GM11168 (cell line): Measurements from ENCODE around the gene LUM.

Experiments
- in situ Hi-C: fragments of 300-500 bp; cut with MboI; formaldehyde crosslinking; loops from one replicate; pipeline ENCODE4 v1.12.0; 2022; ENCODE audit warnings: low sequenced_read_pairs; ENCODE audit not compliant: unreplicated experiment

LUM gene

GRCh38 chr12:91078501-91078900, 32.8 kb downstream of the LUM start:
- in situ Hi-C loops: no loop called here

GRCh38 chr12:91077228-91077954, 33.9 kb downstream of the LUM start:
- in situ Hi-C loops: no loop called here

- in situ Hi-C loops: no loop called here
Observed at GRCh38 chr12:91074851-91075250, 36.4 kb downstream of the LUM start.

- in situ Hi-C loops: no loop called here
Observed at GRCh38 chr12:91074154-91074709, 37.1 kb downstream of the LUM start.

GRCh38 chr12:91073426-91073825, 37.9 kb downstream of the LUM start:
- in situ Hi-C loops: no loop called here

- in situ Hi-C loops: no loop called here
Observed at GRCh38 chr12:91072931-91073330, 38.4 kb downstream of the LUM start.

GRCh38 chr12:91070936-91071335, 40.4 kb downstream of the LUM start:
- in situ Hi-C loops: no loop called here

- in situ Hi-C loops: no loop called here
Observed at GRCh38 chr12:91065396-91065795, 45.9 kb downstream of the LUM start.

GRCh38 chr12:91064640-91065039, 46.7 kb downstream of the LUM start:
- in situ Hi-C loops: no loop called here

- in situ Hi-C loops: no loop called here
Observed at GRCh38 chr12:91061091-91061490, 50.2 kb downstream of the LUM start.

- in situ Hi-C loops: no loop called here
Observed at GRCh38 chr12:91059211-91059610, 52.1 kb downstream of the LUM start.

GRCh38 chr12:91058786-91059185, 52.5 kb downstream of the LUM start:
- in situ Hi-C loops: no loop called here

- in situ Hi-C loops: no loop called here
Observed at GRCh38 chr12:91057368-91058165, 53.7 kb downstream of the LUM start, which contains the start of gene KERA. Gene KERA (minus strand): TSS chr12:91058024. CDS start chr12:91056281, 1,743 bp downstream.

- in situ Hi-C loops: no loop called here
Observed at GRCh38 chr12:91056488-91056887, 54.8 kb downstream of the LUM start.

GRCh38 chr12:91055976-91056375, 55.3 kb downstream of the LUM start:
- in situ Hi-C loops: no loop called here

GRCh38 chr12:91053951-91054715, 57.2 kb downstream of the LUM start:
- in situ Hi-C loops: no loop called here
